BE2C (cell line): Measurements from ENCODE around the gene ENGASE.

Experiments used
- DNase-seq: peaks from one replicate; pipeline ENCODE4 v3.0.0-alpha.2; 2020
- H3K27me3 ChIP-seq: fragments of 250-450 bp; sonication (Bioruptor Pico); 2 replicates; pipeline ENCODE4 v1.5.1; 2020; ENCODE audit warnings: mild to moderate bottlenecking
- H3K36me3 ChIP-seq: fragments of 250-450 bp; sonication (Bioruptor Pico); 2 replicates; pipeline ENCODE4 v1.5.1; 2020; ENCODE audit warnings: mild to moderate bottlenecking
- H3K4me1 ChIP-seq: fragments of 250-450 bp; sonication (Bioruptor Pico); 2 replicates; pipeline ENCODE4 v1.5.1; 2020
- H3K4me3 ChIP-seq: 2 replicates; pipeline ENCODE4 v1.5.1; 2011; ENCODE audit warnings: low read depth, low read length
- H3K9me3 ChIP-seq: fragments of 250-450 bp; sonication (Bioruptor Pico); 2 replicates; pipeline ENCODE4 v1.5.1; 2020
- TF ChIP-seq, protein P1 (sequence below): IDR thresholded peaks from 2 replicates; pipeline ENCODE4 v1.5.1; 2012; ENCODE audit warnings: mild to moderate bottlenecking, low read depth, low read length

Gene ENGASE

DNA sequence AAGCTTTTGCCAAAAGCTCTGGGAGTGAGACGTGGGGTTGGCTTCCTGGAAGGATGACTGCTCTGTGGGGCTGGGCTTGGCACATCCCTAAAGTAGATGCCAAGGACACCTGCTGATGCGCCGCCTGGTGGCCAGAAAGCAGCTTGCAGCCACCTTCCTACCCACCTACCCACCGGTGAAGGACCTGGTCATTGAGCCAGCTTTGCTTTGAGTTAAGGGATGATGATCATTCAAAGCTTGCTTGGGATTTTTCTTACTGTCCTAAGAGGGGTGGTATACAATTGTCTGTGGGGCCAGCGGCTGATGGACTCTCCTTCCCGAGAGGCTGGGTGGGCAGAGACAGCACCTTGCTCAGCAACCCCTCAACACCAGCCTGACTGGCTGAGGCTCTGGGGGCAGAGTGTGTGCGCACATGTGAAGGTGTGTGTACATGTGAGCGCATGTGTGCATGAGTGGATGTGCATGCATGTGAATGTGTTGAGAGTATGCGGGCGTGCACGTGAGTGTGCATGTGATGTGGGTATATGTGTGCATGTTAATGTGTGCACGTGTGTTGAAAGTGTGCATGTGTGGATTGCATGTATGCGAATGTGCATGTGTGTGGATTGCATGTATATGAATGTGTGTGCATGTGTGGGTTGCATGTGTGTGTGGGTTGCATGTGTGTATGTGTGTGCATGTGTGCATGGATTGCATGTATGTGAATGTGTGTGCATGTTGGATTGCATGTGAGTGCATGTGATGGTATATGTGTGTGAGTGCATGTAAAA, 32.0 kb upstream of the ENGASE start:
- no peaks in the 10 kb centered on the region for H3K36me3 ChIP-seq
- no peaks in the 10 kb centered on the region for H3K27me3 ChIP-seq
- no peak overlapping the region for H3K4me3 ChIP-seq
- TF ChIP-seq, protein P1, sequence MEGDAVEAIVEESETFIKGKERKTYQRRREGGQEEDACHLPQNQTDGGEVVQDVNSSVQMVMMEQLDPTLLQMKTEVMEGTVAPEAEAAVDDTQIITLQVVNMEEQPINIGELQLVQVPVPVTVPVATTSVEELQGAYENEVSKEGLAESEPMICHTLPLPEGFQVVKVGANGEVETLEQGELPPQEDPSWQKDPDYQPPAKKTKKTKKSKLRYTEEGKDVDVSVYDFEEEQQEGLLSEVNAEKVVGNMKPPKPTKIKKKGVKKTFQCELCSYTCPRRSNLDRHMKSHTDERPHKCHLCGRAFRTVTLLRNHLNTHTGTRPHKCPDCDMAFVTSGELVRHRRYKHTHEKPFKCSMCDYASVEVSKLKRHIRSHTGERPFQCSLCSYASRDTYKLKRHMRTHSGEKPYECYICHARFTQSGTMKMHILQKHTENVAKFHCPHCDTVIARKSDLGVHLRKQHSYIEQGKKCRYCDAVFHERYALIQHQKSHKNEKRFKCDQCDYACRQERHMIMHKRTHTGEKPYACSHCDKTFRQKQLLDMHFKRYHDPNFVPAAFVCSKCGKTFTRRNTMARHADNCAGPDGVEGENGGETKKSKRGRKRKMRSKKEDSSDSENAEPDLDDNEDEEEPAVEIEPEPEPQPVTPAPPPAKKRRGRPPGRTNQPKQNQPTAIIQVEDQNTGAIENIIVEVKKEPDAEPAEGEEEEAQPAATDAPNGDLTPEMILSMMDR, result peak; percentile 91
- H3K9me3 ChIP-seq, result no peaks in the 10 kb centered on the region
- peaks cover 5% of the 10 kb centered on the region for H3K4me1 ChIP-seq
- peak; percentile 79 for DNase-seq

DNA sequence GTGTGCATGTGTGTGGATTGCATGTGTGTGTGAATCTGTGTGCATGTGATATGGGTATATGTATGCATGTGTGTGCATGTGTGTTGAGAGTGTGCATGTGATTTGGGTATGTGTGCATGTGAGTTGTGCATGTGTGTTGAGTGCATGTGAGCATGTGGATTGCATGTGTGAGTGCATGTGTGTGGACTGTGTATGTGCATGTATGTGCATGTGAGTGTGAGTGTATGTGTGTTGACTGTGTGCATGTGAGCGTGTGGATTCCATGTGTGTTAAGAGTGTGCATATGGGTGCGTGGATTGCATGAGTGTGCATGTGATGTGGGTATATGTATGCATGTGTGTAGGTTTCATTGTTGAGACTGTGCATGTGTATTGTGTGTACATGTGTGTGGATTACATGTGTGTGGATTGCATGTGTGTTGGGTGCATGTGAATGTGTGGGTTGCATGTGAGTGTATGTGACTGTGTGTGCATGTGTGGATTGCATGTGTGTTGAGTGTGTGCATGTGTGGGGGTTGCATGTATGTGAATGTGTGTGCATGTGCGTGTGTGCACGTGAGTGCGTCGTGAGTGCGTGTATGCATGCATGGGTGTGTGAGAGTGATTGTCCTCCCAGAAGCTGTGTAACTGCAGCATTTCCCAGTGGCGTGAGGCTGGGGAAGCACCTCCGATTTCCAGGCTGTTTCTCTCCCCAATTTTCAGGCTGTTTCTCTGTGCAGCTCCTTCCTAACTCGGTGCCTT, 31.3 kb upstream of the ENGASE start:
- TF ChIP-seq, protein P1, result no peak
- H3K27me3 ChIP-seq, result no peaks in the 10 kb centered on the region

DNA sequence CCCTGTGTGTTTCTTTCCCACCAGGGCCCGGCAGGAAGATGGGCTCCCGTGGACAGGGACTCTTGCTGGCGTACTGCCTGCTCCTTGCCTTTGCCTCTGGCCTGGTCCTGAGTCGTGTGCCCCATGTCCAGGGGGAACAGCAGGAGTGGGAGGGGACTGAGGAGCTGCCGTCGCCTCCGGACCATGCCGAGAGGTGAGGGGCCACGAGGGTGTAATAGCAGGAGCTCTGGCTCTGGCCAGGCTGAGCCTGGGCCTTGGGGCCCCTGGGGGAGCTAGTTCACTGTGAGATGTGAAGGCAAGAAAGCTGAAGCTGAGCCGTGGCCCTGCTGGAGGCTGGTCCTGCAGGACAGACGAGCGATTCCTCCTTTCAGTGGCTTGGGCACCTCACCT, 30.7 kb upstream of the ENGASE start:
- no peak overlapping the region for H3K4me3 ChIP-seq
- H3K4me1 ChIP-seq, result peaks cover 5% of the 10 kb centered on the region
- DNase-seq, result no peak
- H3K9me3 ChIP-seq, result no peaks in the 10 kb centered on the region
- no peaks in the 10 kb centered on the region for H3K27me3 ChIP-seq
- TF ChIP-seq, protein P1, result no peak
- no peaks in the 10 kb centered on the region for H3K36me3 ChIP-seq

More for the DNA sequence above, 31.3 kb upstream of the ENGASE start:
- DNase-seq, result no peak
- Histone ChIP-seq H3K4me3 (no peak overlapping the region), H3K36me3 (no peaks in the 10 kb centered on the region), H3K9me3 (no peaks in the 10 kb centered on the region), H3K4me1 (peaks cover 5% of the 10 kb centered on the region)

DNA sequence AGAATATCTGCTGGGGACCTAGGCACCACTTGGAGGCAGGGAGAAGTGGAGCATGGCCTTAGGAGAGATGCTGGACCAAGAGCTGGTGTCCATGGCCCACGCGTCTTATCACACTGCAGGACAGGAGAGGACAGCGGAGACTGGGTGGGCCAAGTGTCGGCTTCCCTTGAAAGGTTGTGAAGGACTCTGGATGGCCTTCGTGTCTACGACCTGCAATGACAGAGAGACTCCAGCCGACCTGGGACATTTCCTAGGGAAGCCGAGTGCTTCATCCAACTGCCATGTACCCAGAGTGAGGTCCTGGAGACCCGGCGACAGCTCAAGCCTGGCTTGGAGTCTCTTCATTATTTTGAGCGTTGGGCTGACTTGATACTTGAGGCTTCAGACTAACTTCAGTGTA, 30.2 kb upstream of the ENGASE start:
- H3K36me3 ChIP-seq, result no peaks in the 10 kb centered on the region
- no peak for DNase-seq
- peaks cover 5% of the 10 kb centered on the region for H3K4me1 ChIP-seq
- TF ChIP-seq, protein P1, result no peak
- no peak overlapping the region for H3K4me3 ChIP-seq
- no peaks in the 10 kb centered on the region for H3K9me3 ChIP-seq
- H3K27me3 ChIP-seq, result no peaks in the 10 kb centered on the region

DNA sequence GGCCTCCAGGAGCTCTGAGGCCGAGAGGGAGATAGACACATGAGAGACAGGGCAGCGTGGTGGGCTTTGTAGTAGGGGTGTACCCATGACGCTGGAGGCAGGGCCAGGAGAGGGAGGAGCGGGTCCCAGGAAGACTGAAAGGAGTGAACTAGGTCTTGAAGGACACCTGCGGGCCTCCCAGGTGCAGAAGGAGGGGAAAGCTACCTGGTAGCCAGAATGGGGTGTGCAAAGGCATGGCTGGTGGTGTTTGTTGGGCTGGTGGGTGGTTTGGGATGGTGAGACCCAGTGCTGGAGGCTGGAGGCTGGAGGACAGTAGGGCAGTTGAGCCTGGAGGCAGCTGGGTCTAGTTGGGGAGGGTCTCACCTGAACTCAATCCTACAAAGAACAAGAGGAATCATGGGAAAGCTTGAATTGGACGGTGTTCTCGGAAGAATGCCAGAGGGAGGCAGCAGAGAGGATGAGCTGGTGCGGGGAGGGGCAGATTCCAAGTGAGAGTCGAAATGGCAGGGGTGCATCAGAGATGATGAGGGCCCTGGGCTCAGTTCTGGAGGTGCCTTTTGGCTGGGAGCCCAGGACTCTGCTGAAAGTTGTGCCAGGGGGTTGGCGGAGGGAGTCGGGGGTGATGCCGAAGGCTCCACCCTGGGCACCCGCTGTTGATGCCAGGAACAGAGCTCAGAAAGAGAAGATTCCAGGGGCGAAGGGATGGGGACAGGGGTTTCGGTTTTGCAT, 29.5 kb upstream of the ENGASE start:
- TF ChIP-seq, protein P1, result no peak; the same call in 1 of the 2 replicates
- Histone ChIP-seq H3K4me1 (peaks cover 5% of the 10 kb centered on the region), H3K4me3 (no peak overlapping the region), H3K27me3 (no peaks in the 10 kb centered on the region), H3K36me3 (no peaks in the 10 kb centered on the region), H3K9me3 (no peaks in the 10 kb centered on the region)
- no peak for DNase-seq
